Liver (tissue), 9 donors: ENCODE results near the gene PREX1. TPM values are rescaled to one million over a fixed set of nuclear protein-coding genes. Genes with fewer than 3 reads are reported as not detected.

ENCODE experiments used
- DNase-seq: peaks from one replicate; pipeline ENCODE4 v3.0.0-alpha.2; 2017; ENCODE audit warnings: low spot score
- H3K27ac ChIP-seq, 2 donors: one replicate each; pipeline ENCODE4 v1.7.0; 2013; ENCODE audit warnings: inconsistent platforms in 2 of 2, low read length in 2 of 2, control low read depth in 1 of 2, low read depth in 1 of 2, mild to moderate bottlenecking in 1 of 2
- H3K27me3 ChIP-seq, 4 donors: one replicate each; pipeline versions ENCODE4 v1.6.1 to v1.7.0; 2013; ENCODE audit warnings: low read length in 3 of 4, inconsistent platforms in 1 of 4, mild to moderate bottlenecking in 1 of 4, moderate library complexity in 1 of 4; ENCODE audit not compliant: control insufficient read depth in 4 of 4, insufficient read depth in 4 of 4
- H3K36me3 ChIP-seq, 4 donors: one replicate each; pipeline versions ENCODE4 v1.6.1 to v1.7.0; 2013; ENCODE audit warnings: low read length in 3 of 4, mild to moderate bottlenecking in 3 of 4, low read depth in 1 of 4, moderate library complexity in 1 of 4; ENCODE audit not compliant: control insufficient read depth in 4 of 4, insufficient read depth in 3 of 4
- H3K4me1 ChIP-seq, 4 donors: one replicate each; pipeline versions ENCODE4 v1.6.1 to v1.7.0; 2013; ENCODE audit warnings: low read length in 3 of 4, mild to moderate bottlenecking in 3 of 4, moderate library complexity in 1 of 4; ENCODE audit not compliant: control insufficient read depth in 4 of 4, insufficient read depth in 4 of 4
- H3K4me3 ChIP-seq, 3 donors: one replicate each; pipeline versions ENCODE4 v1.6.1 to v1.7.0; 2013; ENCODE audit warnings: low read length in 3 of 3, control low read depth in 1 of 3, low read depth in 1 of 3, mild to moderate bottlenecking in 1 of 3
- H3K9ac ChIP-seq, 2 donors: one replicate each; pipeline ENCODE4 v1.7.0; 2013; ENCODE audit warnings: low read length in 2 of 2, mild to moderate bottlenecking in 2 of 2, moderate library complexity in 2 of 2, control low read depth in 1 of 2, low read depth in 1 of 2
- H3K9me3 ChIP-seq, 4 donors: one replicate each; pipeline versions ENCODE4 v1.6.1 to v1.7.0; 2013; ENCODE audit warnings: low read length in 3 of 4; ENCODE audit not compliant: control insufficient read depth in 4 of 4
- ATF3 ChIP-seq: IDR thresholded peaks from 2 replicates; pipeline ENCODE4 v1.6.1; 2016; ENCODE audit warnings: antibody characterized with exemption
- EGR1 ChIP-seq, 2 donors: IDR thresholded peaks; 2 replicates each; pipeline ENCODE4 v1.6.1; 2016 to 2018; ENCODE audit warnings: antibody characterized with exemption in 2 of 2, low read depth in 2 of 2
- FOXA1 ChIP-seq: IDR thresholded peaks from 2 replicates; pipeline ENCODE4 v1.6.1; 2016; ENCODE audit warnings: antibody characterized with exemption
- FOXA2 ChIP-seq: IDR thresholded peaks from 2 replicates; pipeline ENCODE4 v1.6.1; 2016; ENCODE audit warnings: antibody characterized with exemption
- GABPA ChIP-seq, 2 donors: IDR thresholded peaks in 1 of 2; conservative IDR thresholded peaks in 1 of 2; 2 replicates each; pipeline ENCODE4 v1.6.1; 2016; ENCODE audit warnings: antibody characterized with exemption in 2 of 2, mild to moderate bottlenecking in 1 of 2, moderate library complexity in 1 of 2
- HNF4A ChIP-seq, 2 donors: conservative IDR thresholded peaks; 2 replicates each; pipeline ENCODE4 v1.6.1; 2016; ENCODE audit warnings: antibody characterized with exemption in 2 of 2, mild to moderate bottlenecking in 2 of 2
- HNF4G ChIP-seq: IDR thresholded peaks from 2 replicates; pipeline ENCODE4 v1.6.1; 2016; ENCODE audit warnings: antibody characterized with exemption
- JUND ChIP-seq, 2 donors: IDR thresholded peaks; 2 replicates each; pipeline ENCODE4 v1.6.1; 2016; ENCODE audit warnings: antibody characterized with exemption in 2 of 2
- MAX ChIP-seq: IDR thresholded peaks from 2 replicates; pipeline ENCODE4 v1.6.1; 2016; ENCODE audit warnings: antibody characterized with exemption
- NR2F2 ChIP-seq: IDR thresholded peaks from 2 replicates; pipeline ENCODE4 v1.6.1; 2016; ENCODE audit warnings: antibody characterized with exemption
- RAD21 ChIP-seq, 2 donors: IDR thresholded peaks; 2 replicates each; pipeline ENCODE4 v1.6.1; 2016; ENCODE audit warnings: antibody characterized with exemption in 2 of 2, mild to moderate bottlenecking in 2 of 2
- RXRA ChIP-seq, 2 donors: IDR thresholded peaks; 2 replicates each; pipeline ENCODE4 v1.6.1; 2017 to 2018; ENCODE audit warnings: antibody characterized with exemption in 2 of 2, mild to moderate bottlenecking in 1 of 2
- SP1 ChIP-seq: IDR thresholded peaks from 2 replicates; pipeline ENCODE4 v1.6.1; 2018; ENCODE audit warnings: antibody characterized with exemption, mild to moderate bottlenecking
- TAF1 ChIP-seq: conservative IDR thresholded peaks from 2 replicates; pipeline ENCODE4 v1.6.1; 2016; ENCODE audit warnings: antibody characterized with exemption, mild to moderate bottlenecking
- YY1 ChIP-seq: IDR thresholded peaks from 2 replicates; pipeline ENCODE4 v1.6.1; 2016; ENCODE audit warnings: antibody characterized with exemption, mild to moderate bottlenecking
- ZBTB33 ChIP-seq: IDR thresholded peaks from 2 replicates; pipeline ENCODE4 v1.6.1; 2016; ENCODE audit warnings: antibody characterized with exemption
- WGBS: extraction: QIAGEN DNeasy Blood & Tissue Kit; methylation state at CpG from one replicate; pipeline ENCODE4 v1.1.7; 2013; 5-methylcytosine and 5-hydroxymethylcytosine counted together
- polyA plus RNA-seq, 2 donors: library from polyadenylated mRNA; stranded (reverse) in 1 of 2; unstranded in 1 of 2; fragments of 200-250 nt in 1 of 2; fragments of >200 nt in 1 of 2; fragmentation: Nextera tagmentation in 1 of 2; extraction: Ambion mirVana in 1 of 2; gene quantifications; one replicate each; pipeline versions ENCODE4 v1.2.1 to v1.2.3, GENCODE V29; 2013 to 2015
- total RNA-seq, 2 donors: library from RNA; depleted of rRNA; stranded (reverse); fragments of >200 nt; gene quantifications; one replicate each; pipeline ENCODE4 v1.2.3, GENCODE V29; 2014
- donor health status: healthy.
- donor health status: healthy.
- donor health status: healthy.
- donor health status: healthy.
- donor health status: healthy.

The PREX1 gene
- total and polyA plus RNA-seq, 4 donors, result 2.2 to 18.0 (median 10.8) TPM

- TF ChIP-seq GABPA (IDR thresholded peaks at IDR 0.05 in 1 of 2, conservative IDR thresholded peaks at IDR 0.05 in 1 of 2), result no peak
- no peak for TF ChIP-seq HNF4A (conservative IDR thresholded peaks at IDR 0.05)
- no peak for TF ChIP-seq EGR1 (IDR thresholded peaks at IDR 0.05; ENCODE audit: low read depth in 2 of 2)
- no peak for TF ChIP-seq JUND (IDR thresholded peaks at IDR 0.05)
- TF ChIP-seq NR2F2, result no peak
- no peak for TF ChIP-seq ZBTB33
Measured at GRCh38 chr20:48837014-48837413, 9.2 kb upstream of the PREX1 start.

GRCh38 chr20:48835390-48835789 lies 7.6 kb upstream of the PREX1 start:
- TF ChIP-seq TAF1 (no peak), EGR1 (IDR thresholded peaks at IDR 0.05; ENCODE audit: low read depth in 2 of 2) (no peak), ZBTB33 (no peak), MAX (no peak), RXRA (IDR thresholded peaks at IDR 0.05) (no peak), YY1 (no peak), FOXA1 (no peak), SP1 (no peak), HNF4A (conservative IDR thresholded peaks at IDR 0.05) (no peak), NR2F2 (no peak), JUND (IDR thresholded peaks at IDR 0.05) (no peak), HNF4G (no peak), GABPA (IDR thresholded peaks at IDR 0.05 in 1 of 2, conservative IDR thresholded peaks at IDR 0.05 in 1 of 2) (no peak), RAD21 (IDR thresholded peaks at IDR 0.05) (no peak), ATF3 (no peak)
- H3K9ac ChIP-seq, result no peak overlapping the region
- H3K27ac ChIP-seq, result no peak overlapping the region
- no peaks in the 10 kb centered on the region for H3K9me3 ChIP-seq
- 95% methylated on average over 2 of the region's 2 CpGs for WGBS
- no peak for DNase-seq
- H3K27me3 ChIP-seq, result no peaks in the 10 kb centered on the region
- no peaks in the 10 kb centered on the region for H3K36me3 ChIP-seq
- no peak overlapping the region for H3K4me3 ChIP-seq
- H3K4me1 ChIP-seq, result peaks cover 3 to 17% (median 14%) of the 10 kb centered on the region in 4 donors

More at GRCh38 chr20:48837014-48837413, 9.2 kb upstream of the PREX1 start:
- WGBS, result 92% methylated on average over 3 of the region's 3 CpGs
- Histone ChIP-seq H3K27ac (no peak overlapping the region), H3K4me1 (peaks cover 0 to 6% (median 3%) of the 10 kb centered on the region in 4 donors), H3K27me3 (no peaks in the 10 kb centered on the region), H3K36me3 (no peaks in the 10 kb centered on the region), H3K4me3 (no peak overlapping the region), H3K9ac (no peak overlapping the region), H3K9me3 (no peaks in the 10 kb centered on the region)
- DNase-seq, result no peak

- Histone ChIP-seq H3K9me3 (no peaks in the 10 kb centered on the region), H3K27me3 (no peaks in the 10 kb centered on the region), H3K9ac (no peak overlapping the region), H3K4me3 (no peak overlapping the region), H3K36me3 (no peaks in the 10 kb centered on the region), H3K4me1 (peaks cover 3 to 17% (median 14%) of the 10 kb centered on the region in 4 donors), H3K27ac (no peak overlapping the region)
- no peak for DNase-seq
- 51% methylated on average over 2 of the region's 2 CpGs for WGBS
- TF ChIP-seq ZBTB33 (no peak), NR2F2 (no peak), FOXA2 (no peak), RAD21 (IDR thresholded peaks at IDR 0.05) (no peak), MAX (no peak), JUND (IDR thresholded peaks at IDR 0.05) (no peak)
Measured at GRCh38 chr20:48834278-48834677, 6.5 kb upstream of the PREX1 start.
